Measurements from ENCODE around the gene SEL1L2.

Gene SEL1L2

DNA sequence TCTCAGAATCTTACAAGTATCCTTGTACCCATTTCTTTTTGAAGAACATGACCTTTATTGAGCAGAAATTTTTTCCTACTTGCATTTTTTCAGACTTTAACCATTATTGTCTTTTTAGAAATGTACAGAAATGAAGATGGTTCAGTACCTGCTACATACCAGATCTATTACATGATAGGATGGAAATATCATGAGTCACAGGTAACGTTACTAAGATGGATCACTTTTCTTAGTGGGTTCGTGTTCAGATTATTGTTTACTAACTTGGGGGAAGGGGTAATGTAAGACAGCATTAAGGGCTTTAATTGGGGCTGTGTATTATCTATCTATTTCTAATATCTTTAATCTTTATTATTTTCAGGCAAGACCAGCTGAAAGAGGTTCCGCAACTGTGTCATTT is 173.7 kb downstream of the SEL1L2 start:
- Histone ChIP-seq H3K9ac (ENCODE audit: low read depth, low read length, poor library complexity, severe bottlenecking) (no peak overlapping the region), H3F3A (ENCODE audit: low read depth) (no peaks in the 10 kb centered on the region), H3K4me1 (ENCODE audit: insufficient read depth, low read length, poor library complexity, severe bottlenecking) (no peaks in the 10 kb centered on the region), H3K27me3 (ENCODE audit: insufficient read depth, low read length, poor library complexity, severe bottlenecking) (no peaks in the 10 kb centered on the region), H3K9me2 (replicated peaks; ENCODE audit: low read depth, low read length) (no peaks in the 10 kb centered on the region), H4K20me1 (ENCODE audit: insufficient read depth, low read length, poor library complexity, severe bottlenecking) (no peaks in the 10 kb centered on the region), H3K4me2 (ENCODE audit: low read depth, low read length, poor library complexity, severe bottlenecking) (no peak overlapping the region), H3K9me3 (ENCODE audit: insufficient read depth, low read depth, low read length) (no peaks in the 10 kb centered on the region), H3K79me2 (ENCODE audit: insufficient read depth, low read length) (no peaks in the 10 kb centered on the region), H3K36me3 (ENCODE audit: insufficient read depth, low read length) (peaks cover 64% of the 10 kb centered on the region), H3K4me3 (ENCODE audit: low read length, poor library complexity, severe bottlenecking) (no peak overlapping the region), H2AFZ (ENCODE audit: low read length) (no peak overlapping the region)
- TF ChIP-seq CTCF (conservative IDR thresholded peaks at IDR 0.05; ENCODE audit: low read length) (no peak), EZH2phosphoT487 (IDR thresholded peaks at IDR 0.05; ENCODE audit: borderline replicate concordance) (no peak)

GRCh38 chr20:13814672-13815071 is 175.7 kb downstream of the SEL1L2 start:
- H3K4me1 ChIP-seq (ENCODE audit: insufficient read depth, low read length, poor library complexity, severe bottlenecking) = no peaks in the 10 kb centered on the region
- no peaks in the 10 kb centered on the region for H3K79me2 ChIP-seq (ENCODE audit: insufficient read depth, low read length)
- H3F3A ChIP-seq (ENCODE audit: low read depth) = no peaks in the 10 kb centered on the region
- H4K20me1 ChIP-seq (ENCODE audit: insufficient read depth, low read length, poor library complexity, severe bottlenecking) = no peaks in the 10 kb centered on the region
- H3K36me3 ChIP-seq (ENCODE audit: insufficient read depth, low read length) = peaks cover 85% of the 10 kb centered on the region
- no peaks in the 10 kb centered on the region for H3K9me3 ChIP-seq (ENCODE audit: insufficient read depth, low read depth, low read length)
- no peak for TF ChIP-seq CTCF (conservative IDR thresholded peaks at IDR 0.05; ENCODE audit: low read length)
- no peak for TF ChIP-seq EZH2phosphoT487 (IDR thresholded peaks at IDR 0.05; ENCODE audit: borderline replicate concordance)
- no peaks in the 10 kb centered on the region for H3K27me3 ChIP-seq (ENCODE audit: insufficient read depth, low read length, poor library complexity, severe bottlenecking)
- H3K9ac ChIP-seq (ENCODE audit: low read depth, low read length, poor library complexity, severe bottlenecking) = no peak overlapping the region
- no peak overlapping the region for H2AFZ ChIP-seq (ENCODE audit: low read length)
- no peak overlapping the region for H3K4me3 ChIP-seq (ENCODE audit: low read length, poor library complexity, severe bottlenecking)
- no peaks in the 10 kb centered on the region for H3K9me2 ChIP-seq (replicated peaks; ENCODE audit: low read depth, low read length)
- H3K4me2 ChIP-seq (ENCODE audit: low read depth, low read length, poor library complexity, severe bottlenecking) = no peak overlapping the region

DNA sequence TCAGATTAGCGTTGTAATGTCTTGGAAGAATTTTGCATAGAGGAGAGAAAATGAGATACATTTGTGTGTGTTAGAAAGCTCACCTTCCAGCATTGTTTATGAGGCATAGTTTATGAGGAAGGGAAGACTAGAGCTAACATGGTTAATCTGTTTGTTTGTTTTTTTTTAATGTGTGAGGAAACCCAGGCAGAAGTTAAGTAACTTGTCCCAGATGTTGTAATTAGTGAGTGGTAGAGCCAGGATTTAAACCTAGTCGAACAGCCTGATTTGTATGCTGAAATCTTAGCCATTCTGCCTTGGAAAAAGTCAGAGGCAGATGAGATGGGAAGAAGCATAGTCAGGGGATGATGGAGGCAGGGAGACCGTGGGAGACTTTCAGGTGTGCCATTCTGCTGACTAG is 176.5 kb downstream of the SEL1L2 start:
- TF ChIP-seq EZH2phosphoT487 (IDR thresholded peaks at IDR 0.05; ENCODE audit: borderline replicate concordance) = no peak
- TF ChIP-seq CTCF (conservative IDR thresholded peaks at IDR 0.05; ENCODE audit: low read length) = no peak
- H3K27me3 ChIP-seq (ENCODE audit: insufficient read depth, low read length, poor library complexity, severe bottlenecking) = no peaks in the 10 kb centered on the region
- H3K4me3 ChIP-seq (ENCODE audit: low read length, poor library complexity, severe bottlenecking) = no peak overlapping the region
- no peaks in the 10 kb centered on the region for H3K4me1 ChIP-seq (ENCODE audit: insufficient read depth, low read length, poor library complexity, severe bottlenecking)
- no peak overlapping the region for H2AFZ ChIP-seq (ENCODE audit: low read length)
- H3F3A ChIP-seq (ENCODE audit: low read depth) = no peaks in the 10 kb centered on the region
- H3K9ac ChIP-seq (ENCODE audit: low read depth, low read length, poor library complexity, severe bottlenecking) = no peak overlapping the region
- no peaks in the 10 kb centered on the region for H4K20me1 ChIP-seq (ENCODE audit: insufficient read depth, low read length, poor library complexity, severe bottlenecking)
- no peaks in the 10 kb centered on the region for H3K9me3 ChIP-seq (ENCODE audit: insufficient read depth, low read depth, low read length)
- H3K9me2 ChIP-seq (replicated peaks; ENCODE audit: low read depth, low read length) = no peaks in the 10 kb centered on the region
- H3K4me2 ChIP-seq (ENCODE audit: low read depth, low read length, poor library complexity, severe bottlenecking) = no peak overlapping the region
- H3K79me2 ChIP-seq (ENCODE audit: insufficient read depth, low read length) = no peaks in the 10 kb centered on the region
- peaks cover 92% of the 10 kb centered on the region for H3K36me3 ChIP-seq (ENCODE audit: insufficient read depth, low read length)
